COLO829 (cell line): ENCODE data around the gene NAA50.

Experiments
- DNase-seq: peaks from one replicate; pipeline ENCODE4 v3.0.0; 2012; ENCODE audit warnings: low spot score

NAA50 gene

DNA sequence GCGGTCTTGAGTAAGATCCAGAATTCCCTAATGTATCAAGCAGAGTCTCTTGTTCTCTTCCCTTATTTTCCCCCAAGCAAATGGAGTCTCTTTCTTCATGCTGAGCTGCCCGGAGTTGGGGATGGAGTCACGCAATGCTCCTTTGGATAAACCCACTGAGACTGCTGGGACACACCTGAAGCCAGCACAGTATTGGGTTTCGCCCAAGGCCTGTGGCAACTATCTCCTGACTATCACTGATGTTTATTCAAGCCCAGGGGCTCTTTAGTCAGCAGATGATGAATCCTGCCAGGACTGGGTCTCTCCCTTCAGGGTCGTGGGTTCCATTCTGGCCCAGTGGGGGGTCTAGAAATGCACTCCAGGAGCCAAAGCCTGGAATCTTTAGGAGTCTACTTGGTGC, 60.9 kb downstream of the NAA50 start:
- no peak for DNase-seq

DNA sequence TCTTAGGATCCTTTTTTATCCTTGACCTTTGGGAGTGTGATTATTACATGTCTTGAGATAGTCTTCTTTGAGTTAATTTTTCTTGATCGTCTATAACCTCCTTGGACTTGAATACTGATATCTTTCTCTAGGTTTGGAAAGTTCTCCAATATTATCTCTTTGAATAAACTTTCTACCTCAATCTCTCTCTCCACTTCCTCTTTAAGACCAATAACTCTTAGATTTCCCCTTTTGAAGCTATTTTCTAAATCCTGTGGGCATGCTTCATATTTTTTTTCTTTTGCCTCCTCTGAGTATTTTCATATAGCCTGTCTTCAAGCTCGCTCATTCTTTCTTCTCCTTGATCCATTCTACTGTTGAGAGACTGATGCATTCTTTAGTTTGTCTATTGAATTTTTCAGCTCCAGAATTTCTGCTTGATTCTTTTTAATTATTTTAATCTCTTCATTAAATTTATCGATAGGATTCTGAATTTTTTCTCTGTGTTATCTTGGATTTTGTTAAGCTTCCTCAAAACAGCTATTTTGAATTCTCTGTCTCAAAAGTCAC, 61.7 kb downstream of the NAA50 start:
- no peak for DNase-seq

DNA sequence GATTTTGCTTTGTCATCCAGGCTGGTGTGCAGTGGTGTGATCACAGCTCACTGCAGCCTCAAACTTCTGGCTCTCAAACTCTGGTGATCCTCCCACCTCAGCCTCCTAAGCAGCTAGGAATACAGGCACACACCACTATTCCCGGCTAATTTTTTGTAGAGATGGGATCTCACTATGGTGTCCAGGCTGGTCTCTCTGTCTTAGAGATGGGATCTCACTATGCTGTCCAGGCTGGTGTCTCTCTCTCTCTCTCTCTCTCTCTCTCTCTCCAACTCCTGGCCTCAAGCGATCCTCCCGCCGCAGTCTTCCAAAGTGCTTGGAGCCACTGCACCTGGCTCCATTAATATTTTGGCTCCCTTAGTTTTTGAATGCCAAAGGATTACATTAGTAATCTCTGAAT, 67.3 kb downstream of the NAA50 start:
- no peak for DNase-seq

DNA sequence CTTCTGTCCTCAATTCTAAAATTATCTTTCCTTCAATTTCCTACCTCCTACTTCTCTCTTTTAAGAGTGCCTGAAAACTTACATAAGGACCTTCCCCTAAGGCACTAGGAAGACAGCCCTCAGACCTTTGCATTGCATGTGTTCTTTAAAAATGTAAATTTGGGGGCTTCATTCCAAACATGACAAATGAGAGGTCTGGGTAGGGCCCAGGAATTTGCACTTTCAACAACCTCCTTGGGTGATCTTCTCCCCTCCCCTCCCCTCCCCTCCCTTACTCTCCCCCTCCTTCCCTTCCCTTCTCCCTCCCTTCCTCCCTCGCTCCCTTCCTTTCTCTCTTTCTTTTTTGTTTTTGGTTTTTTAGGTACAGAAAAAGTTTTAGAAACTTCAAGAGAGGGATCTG, 68.3 kb downstream of the NAA50 start:
- DNase-seq, result no peak

DNA sequence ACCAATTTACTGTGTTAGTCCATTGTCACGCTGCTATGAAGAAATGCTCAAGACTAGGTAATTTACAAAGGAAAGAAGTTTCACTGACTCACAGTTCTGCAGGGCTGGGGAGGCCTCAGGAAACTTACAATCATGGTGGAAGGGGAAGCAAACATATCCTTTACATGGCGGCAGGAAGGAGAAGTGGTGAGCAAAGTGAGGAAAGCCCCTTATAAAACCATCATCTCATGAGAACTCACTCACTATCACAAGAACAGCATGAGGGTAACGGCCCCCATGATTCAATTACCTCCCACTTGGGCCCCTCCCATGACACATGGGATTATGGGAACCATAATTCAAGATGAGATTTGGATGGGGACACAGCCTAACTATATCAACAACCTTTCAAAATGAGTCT, 69.8 kb downstream of the NAA50 start:
- DNase-seq, result no peak

DNA sequence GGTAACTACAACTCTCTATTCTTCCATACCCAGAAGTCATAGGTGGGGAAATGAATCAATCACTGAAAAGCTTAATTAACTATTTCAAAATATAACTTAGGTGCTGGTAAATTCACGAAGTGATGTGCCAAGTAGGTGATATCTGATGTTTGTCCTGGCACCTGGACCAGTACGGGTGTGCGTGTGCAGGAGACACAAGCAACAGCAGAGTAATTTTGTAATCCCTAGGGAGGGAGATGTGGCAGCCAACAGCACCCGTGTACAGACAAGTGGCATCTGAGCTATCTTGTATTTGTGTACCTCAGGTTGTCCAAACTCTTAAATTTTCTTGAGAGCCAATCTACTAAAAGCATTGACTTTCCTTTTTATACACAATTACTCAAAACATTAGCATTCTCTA, 72.5 kb downstream of the NAA50 start:
- no peak for DNase-seq

DNA sequence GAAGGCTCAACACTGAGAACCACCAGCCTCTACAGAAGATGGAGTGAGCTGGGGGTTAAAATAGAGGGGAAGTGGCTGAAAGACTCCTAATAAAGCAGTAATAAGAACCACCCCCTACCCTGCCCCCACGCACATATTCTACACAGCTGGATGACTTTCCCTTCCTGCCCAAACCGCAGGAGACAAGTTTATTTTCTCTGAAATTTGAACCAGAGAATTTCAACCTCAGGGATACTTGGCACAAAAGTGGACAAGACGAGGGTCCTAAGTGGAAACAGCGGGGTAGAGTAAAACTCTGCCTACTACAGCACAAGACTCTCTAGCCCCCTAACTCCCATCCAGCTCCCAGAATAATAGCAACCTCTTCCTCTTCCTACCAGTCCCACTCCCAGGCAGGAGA, 78.0 kb downstream of the NAA50 start:
- DNase-seq, result no peak
